Esophagus squamous epithelium (tissue), 5 donors: ENCODE results near the gene ACTR8. TPM values are rescaled to one million over a fixed set of nuclear protein-coding genes. Genes with fewer than 3 reads are reported as not detected.

Experiments used
- DNase-seq: peaks from one replicate; lab custom pipeline; 2025; lab: John Stamatoyannopoulos, UW
- H3K27ac ChIP-seq, 4 donors: fragments of 200-600 bp; sonication (generic); one replicate each; pipeline ENCODE4 v1.5.1; 2016 to 2019; ENCODE audit warnings: mild to moderate bottlenecking in 1 of 4
- H3K27me3 ChIP-seq, 4 donors: fragments of 200-600 bp; sonication (generic); 1 replicate in 3 of 4; 2 replicates in 1 of 4; pipeline versions ENCODE4 v1.5.1 to v1.6.0; 2017 to 2021; ENCODE audit warnings: antibody characterized with exemption in 1 of 4
- H3K36me3 ChIP-seq, 3 donors: fragments of 200-600 bp; sonication (generic); one replicate each; pipeline ENCODE4 v1.5.1; 2016 to 2019
- H3K4me1 ChIP-seq, 3 donors: fragments of 200-600 bp; sonication (generic); one replicate each; pipeline ENCODE4 v1.5.1; 2017 to 2019
- H3K4me3 ChIP-seq, 4 donors: fragments of 200-600 bp; sonication (generic); 1 replicate in 3 of 4; 2 replicates in 1 of 4; pipeline ENCODE4 v1.5.1; 2016 to 2019; ENCODE audit warnings: mild to moderate bottlenecking in 2 of 4, moderate library complexity in 1 of 4
- H3K9me3 ChIP-seq, 3 donors: fragments of 200-600 bp; sonication (generic); one replicate each; pipeline ENCODE4 v1.5.1; 2016 to 2019
- POLR2A ChIP-seq, 4 donors: fragments of 450-650 bp; IDR thresholded peaks; one replicate each; pipeline ENCODE4 v1.6.1; 2017; ENCODE audit warnings: antibody characterized with exemption in 4 of 4, mild to moderate bottlenecking in 4 of 4, moderate library complexity in 3 of 4
- WGBS, 2 donors: methylation state at CpG; one replicate each; pipeline ENCODE4 v1.1.5; 2018; 5-methylcytosine and 5-hydroxymethylcytosine counted together
- intact Hi-C: fragments of 100-400 bp; cut with DNase I; formaldehyde crosslinking; loops from one replicate; pipeline ENCODE4 v1.15.0; 2022
- total RNA-seq, 4 donors: library from RNA; depleted of rRNA; stranded (reverse); fragments of >200 nt; gene quantifications; one replicate each; pipeline ENCODE4 v1.1.0, GENCODE V29; 2016
- TF ChIP-seq, protein P1 (sequence below), 6 experiments: fragments of 450-650 bp in 4 of 6; fragments of 200-600 bp in 2 of 6; sonication (generic) in 2 of 6; IDR thresholded peaks; one replicate each; pipeline ENCODE4 v1.5.1; 2016 to 2019; ENCODE audit warnings: antibody characterized with exemption in 6 of 6, mild to moderate bottlenecking in 4 of 6, moderate library complexity in 4 of 6
- donor health status: DM: yes; HTN: yes; CAD: no.

The ACTR8 gene
- total RNA-seq, 4 donors from 2014 or later: 10.7 to 19.3 (median 15.8) TPM

DNA sequence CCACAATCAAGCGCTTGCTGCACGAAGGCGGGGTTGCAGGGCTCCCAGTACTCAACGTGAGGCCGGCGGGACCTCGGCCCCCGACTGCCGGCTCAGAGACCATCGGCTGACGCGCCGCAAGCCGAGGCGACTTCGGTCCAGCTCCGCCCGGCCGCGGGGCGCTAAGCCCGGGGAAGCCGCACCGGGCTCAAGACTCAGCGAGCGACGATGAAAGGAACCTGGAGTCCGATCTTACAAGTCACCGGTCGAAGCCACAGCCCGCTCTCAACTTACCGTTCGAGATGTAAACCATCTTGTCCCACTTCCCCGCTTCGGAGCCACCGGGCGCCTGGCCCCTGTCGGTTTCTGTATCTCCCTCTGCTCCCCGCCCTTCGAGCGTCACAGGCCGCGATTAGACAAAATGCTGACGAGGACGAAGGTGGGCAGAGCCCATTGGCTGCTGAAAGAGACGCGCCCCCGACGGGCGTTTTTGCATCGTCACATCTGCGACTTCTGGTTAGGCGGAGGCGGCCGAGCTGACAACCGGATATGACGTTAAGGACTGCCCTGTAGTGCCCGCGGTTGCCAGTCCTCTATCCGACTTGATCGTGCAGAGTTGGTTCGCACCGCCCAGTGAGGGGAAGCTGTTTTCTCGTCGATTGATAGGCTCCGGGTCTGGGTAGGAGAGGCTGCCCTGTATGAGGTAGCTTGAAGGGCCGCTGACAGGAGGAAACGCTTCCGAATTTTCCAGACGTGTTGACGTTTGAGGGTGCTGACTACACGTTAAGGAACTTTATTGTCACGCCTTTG, 9.7 kb upstream of the ACTR8 start, which contains the start of gene SELENOK:
SELENOK (minus strand) TSS at position 363 of the 789 bp plus-strand sequence.
- H3K27me3 ChIP-seq: peaks cover 0 to 20% (median 0%) of the 10 kb centered on the region in 4 donors
- H3K36me3 ChIP-seq: peaks cover 0 to 15% (median 0%) of the 10 kb centered on the region in 3 donors
- peak within 1 kb of the TSS; percentile 70 to 99 (median 82) for H3K4me3 ChIP-seq
- H3K9me3 ChIP-seq: no peaks in the 10 kb centered on the region
- 0 to 1% methylated on average over 20 to 21 of the region's 73 CpGs for WGBS, 2 donors
- DNase-seq: peak; percentile 93
- peak within 1 kb of the TSS; percentile 92 to 99 (median 96) for H3K27ac ChIP-seq
- H3K4me1 ChIP-seq: peaks cover 0 to 28% (median 14%) of the 10 kb centered on the region in 3 donors
- intact Hi-C loops: no loop called here
- TF ChIP-seq POLR2A (IDR thresholded peaks at IDR 0.05): peak in 3 of 4 donors; percentile 97 to 99 (median 98)
- TF ChIP-seq, protein P1, sequence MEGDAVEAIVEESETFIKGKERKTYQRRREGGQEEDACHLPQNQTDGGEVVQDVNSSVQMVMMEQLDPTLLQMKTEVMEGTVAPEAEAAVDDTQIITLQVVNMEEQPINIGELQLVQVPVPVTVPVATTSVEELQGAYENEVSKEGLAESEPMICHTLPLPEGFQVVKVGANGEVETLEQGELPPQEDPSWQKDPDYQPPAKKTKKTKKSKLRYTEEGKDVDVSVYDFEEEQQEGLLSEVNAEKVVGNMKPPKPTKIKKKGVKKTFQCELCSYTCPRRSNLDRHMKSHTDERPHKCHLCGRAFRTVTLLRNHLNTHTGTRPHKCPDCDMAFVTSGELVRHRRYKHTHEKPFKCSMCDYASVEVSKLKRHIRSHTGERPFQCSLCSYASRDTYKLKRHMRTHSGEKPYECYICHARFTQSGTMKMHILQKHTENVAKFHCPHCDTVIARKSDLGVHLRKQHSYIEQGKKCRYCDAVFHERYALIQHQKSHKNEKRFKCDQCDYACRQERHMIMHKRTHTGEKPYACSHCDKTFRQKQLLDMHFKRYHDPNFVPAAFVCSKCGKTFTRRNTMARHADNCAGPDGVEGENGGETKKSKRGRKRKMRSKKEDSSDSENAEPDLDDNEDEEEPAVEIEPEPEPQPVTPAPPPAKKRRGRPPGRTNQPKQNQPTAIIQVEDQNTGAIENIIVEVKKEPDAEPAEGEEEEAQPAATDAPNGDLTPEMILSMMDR (IDR thresholded peaks at IDR 0.05): peak in 1 of 6 experiments; percentile 24

DNA sequence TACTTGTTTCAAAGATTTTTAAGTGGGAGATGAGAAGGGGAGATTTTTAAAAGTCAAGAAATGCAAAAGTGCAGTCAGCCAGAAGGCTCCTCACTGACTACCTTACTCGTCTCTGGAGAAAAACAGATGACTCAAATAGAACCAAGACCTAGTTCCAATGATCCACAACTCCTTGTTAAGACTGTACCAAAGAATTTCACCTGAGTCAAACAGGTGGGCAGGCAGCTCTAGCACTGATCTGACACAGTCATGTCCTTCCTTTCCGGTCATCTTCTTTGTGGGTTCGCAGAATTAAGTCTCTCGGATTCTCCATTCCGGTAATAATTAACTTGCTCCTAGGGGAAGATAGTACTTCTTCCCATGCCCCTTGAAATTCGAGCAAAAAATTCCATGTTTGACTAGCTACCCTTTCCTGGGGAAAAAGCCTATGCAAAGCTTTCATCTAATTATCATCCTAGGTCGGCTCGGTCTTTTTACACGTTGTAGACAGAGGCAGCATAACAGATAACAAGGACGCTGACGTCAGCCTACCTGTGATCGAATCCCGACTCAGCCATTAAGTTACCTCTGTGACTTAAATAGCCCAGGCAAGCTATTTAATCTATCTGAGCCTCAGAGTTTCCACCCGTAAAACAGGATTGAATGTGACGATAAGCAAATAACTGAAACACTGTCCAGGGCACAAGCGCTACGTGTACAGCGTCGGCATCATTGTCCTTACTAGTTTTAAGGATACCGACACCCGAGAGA, 8.9 kb upstream of the ACTR8 start:
- 5 to 8% methylated on average over 13 to 18 of the region's 21 CpGs for WGBS, 2 donors
- peaks cover 0 to 28% (median 14%) of the 10 kb centered on the region in 3 donors for H3K4me1 ChIP-seq
- no peak for TF ChIP-seq POLR2A (IDR thresholded peaks at IDR 0.05)
- TF ChIP-seq, protein P1 (IDR thresholded peaks at IDR 0.05): no peak
- peaks cover 0 to 22% (median 0%) of the 10 kb centered on the region in 3 donors for H3K36me3 ChIP-seq
- no peaks in the 10 kb centered on the region for H3K9me3 ChIP-seq
- peaks cover 0 to 20% (median 0%) of the 10 kb centered on the region in 4 donors for H3K27me3 ChIP-seq
- intact Hi-C loops: no loop called here
- no peak for DNase-seq
- peak overlapping the region; percentile 70 to 99 (median 82) for H3K4me3 ChIP-seq
- peak overlapping the region; percentile 92 to 99 (median 96) for H3K27ac ChIP-seq

DNA sequence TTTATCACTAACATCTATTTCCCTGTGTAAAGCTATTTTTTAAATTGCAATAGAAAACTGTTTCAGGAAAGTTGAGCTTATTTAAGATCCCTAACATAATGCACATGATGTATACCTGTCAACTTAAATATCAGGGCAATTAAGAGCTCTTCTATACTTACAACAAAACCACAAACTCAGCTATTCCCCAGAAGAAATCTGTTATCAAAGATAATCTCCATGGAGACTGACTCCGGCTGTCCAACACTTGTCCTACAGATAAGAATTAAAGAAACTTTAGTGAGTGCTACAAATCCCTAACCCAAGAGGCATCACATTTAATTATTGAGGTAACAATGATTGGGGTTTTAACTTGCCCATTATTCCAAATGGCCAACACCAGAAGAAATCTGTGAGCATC, 6.3 kb upstream of the ACTR8 start:
- Histone ChIP-seq H3K9me3 (no peaks in the 10 kb centered on the region), H3K27me3 (no peaks in the 10 kb centered on the region), H3K4me3 (no peak overlapping the region), H3K27ac (no peak overlapping the region), H3K36me3 (peaks cover 0 to 47% (median 4%) of the 10 kb centered on the region in 3 donors), H3K4me1 (peaks cover 0 to 28% (median 14%) of the 10 kb centered on the region in 3 donors)
- intact Hi-C loops: no loop called here
- WGBS, 2 donors: 94 to 100% methylated on average over 1 of the region's 1 CpG
- no peak for TF ChIP-seq POLR2A (IDR thresholded peaks at IDR 0.05)
- TF ChIP-seq, protein P1 (IDR thresholded peaks at IDR 0.05): no peak
- DNase-seq: no peak

GRCh38 chr3:53887446-53887845, 5.5 kb upstream of the ACTR8 start:
- Histone ChIP-seq H3K9me3 (no peaks in the 10 kb centered on the region), H3K4me1 (peaks cover 0 to 30% (median 14%) of the 10 kb centered on the region in 3 donors), H3K27ac (no peak overlapping the region), H3K36me3 (peaks cover 0 to 47% (median 4%) of the 10 kb centered on the region in 3 donors), H3K4me3 (no peak overlapping the region), H3K27me3 (no peaks in the 10 kb centered on the region)
- TF ChIP-seq, protein P1 (IDR thresholded peaks at IDR 0.05): no peak
- TF ChIP-seq POLR2A (IDR thresholded peaks at IDR 0.05): no peak
- intact Hi-C loops: no loop called here
- no peak for DNase-seq
